Subcutaneous abdominal adipose tissue (tissue), 5 donors: ENCODE measurements around the gene ISCA2.

Experiments
- H3K27ac ChIP-seq: one replicate; pipeline ENCODE4 v1.7.0; 2013; ENCODE audit warnings: low read depth, mild to moderate bottlenecking, inconsistent platforms, low read length, moderate library complexity
- H3K27me3 ChIP-seq, 5 donors: one replicate each; pipeline ENCODE4 v1.7.0; 2013; ENCODE audit warnings: low read length in 5 of 5, inconsistent platforms in 1 of 5; ENCODE audit not compliant: control insufficient read depth in 5 of 5, insufficient read depth in 4 of 5
- H3K36me3 ChIP-seq, 5 donors: one replicate each; pipeline ENCODE4 v1.7.0; 2013; ENCODE audit warnings: low read length in 5 of 5; ENCODE audit not compliant: control insufficient read depth in 5 of 5, insufficient read depth in 5 of 5
- H3K4me1 ChIP-seq, 5 donors: one replicate each; pipeline ENCODE4 v1.7.0; 2013; ENCODE audit warnings: low read length in 5 of 5, mild to moderate bottlenecking in 3 of 5, moderate library complexity in 1 of 5; ENCODE audit not compliant: control insufficient read depth in 5 of 5, insufficient read depth in 5 of 5
- H3K4me3 ChIP-seq, 5 donors: one replicate each; pipeline ENCODE4 v1.7.0; 2013; ENCODE audit warnings: low read length in 5 of 5, low read depth in 1 of 5
- H3K9ac ChIP-seq, 5 donors: one replicate each; pipeline ENCODE4 v1.7.0; 2013; ENCODE audit warnings: low read length in 5 of 5, mild to moderate bottlenecking in 4 of 5, moderate library complexity in 3 of 5
- H3K9me3 ChIP-seq, 5 donors: one replicate each; pipeline ENCODE4 v1.7.0; 2013; ENCODE audit warnings: low read length in 5 of 5; ENCODE audit not compliant: control insufficient read depth in 5 of 5
- donor health status: healthy.
- donor health status: healthy.
- donor health status: healthy.
- donor health status: healthy.
- donor health status: healthy.

The ISCA2 gene

GRCh38 chr14:74524812-74525135 lies 31.2 kb downstream of the ISCA2 start:
- H3K36me3 ChIP-seq, result peaks cover 0 to 30% (median 19%) of the 10 kb centered on the region in 5 donors
- peaks cover 0 to 3% (median 0%) of the 10 kb centered on the region in 5 donors for H3K27me3 ChIP-seq
- H3K9ac ChIP-seq, result no peak overlapping the region
- peaks cover 0 to 19% (median 3%) of the 10 kb centered on the region in 5 donors for H3K4me1 ChIP-seq
- H3K4me3 ChIP-seq, result no peak overlapping the region
- no peak overlapping the region for H3K27ac ChIP-seq
- no peaks in the 10 kb centered on the region for H3K9me3 ChIP-seq

GRCh38 chr14:74525361-74525851 lies 31.8 kb downstream of the ISCA2 start:
- peaks cover 0 to 19% (median 3%) of the 10 kb centered on the region in 5 donors for H3K4me1 ChIP-seq
- H3K9me3 ChIP-seq, result no peaks in the 10 kb centered on the region
- peaks cover 0 to 3% (median 0%) of the 10 kb centered on the region in 5 donors for H3K27me3 ChIP-seq
- no peak overlapping the region for H3K9ac ChIP-seq
- no peak overlapping the region for H3K27ac ChIP-seq
- H3K4me3 ChIP-seq, result no peak overlapping the region
- peaks cover 0 to 30% (median 21%) of the 10 kb centered on the region in 5 donors for H3K36me3 ChIP-seq

GRCh38 chr14:74526854-74527585 lies 33.5 kb downstream of the ISCA2 start:
- Histone ChIP-seq H3K9ac (no peak overlapping the region), H3K27ac (no peak overlapping the region), H3K4me3 (no peak overlapping the region)

GRCh38 chr14:74527736-74528280 lies 34.2 kb downstream of the ISCA2 start:
- H3K9ac ChIP-seq, result no peak overlapping the region
- H3K27ac ChIP-seq, result no peak overlapping the region
- peaks cover 0 to 13% (median 7%) of the 10 kb centered on the region in 5 donors for H3K36me3 ChIP-seq
- H3K4me1 ChIP-seq, result peaks cover 0 to 25% (median 9%) of the 10 kb centered on the region in 5 donors
- peaks cover 0 to 3% (median 0%) of the 10 kb centered on the region in 5 donors for H3K27me3 ChIP-seq
- H3K4me3 ChIP-seq, result no peak overlapping the region
- H3K9me3 ChIP-seq, result no peaks in the 10 kb centered on the region

More at GRCh38 chr14:74526854-74527585, 33.5 kb downstream of the ISCA2 start:
- H3K27me3 ChIP-seq, result peaks cover 0 to 3% (median 0%) of the 10 kb centered on the region in 5 donors
- no peaks in the 10 kb centered on the region for H3K9me3 ChIP-seq
- peaks cover 0 to 21% (median 10%) of the 10 kb centered on the region in 5 donors for H3K36me3 ChIP-seq
- peaks cover 0 to 25% (median 9%) of the 10 kb centered on the region in 5 donors for H3K4me1 ChIP-seq

- peak overlapping the region in 1 of 5 donors; percentile 7 for H3K9ac ChIP-seq
- peaks cover 0 to 3% (median 0%) of the 10 kb centered on the region in 5 donors for H3K27me3 ChIP-seq
- H3K4me3 ChIP-seq, result no peak overlapping the region
- H3K36me3 ChIP-seq, result peaks cover 0 to 13% (median 6%) of the 10 kb centered on the region in 5 donors
- H3K4me1 ChIP-seq, result peaks cover 0 to 25% (median 9%) of the 10 kb centered on the region in 5 donors
- no peaks in the 10 kb centered on the region for H3K9me3 ChIP-seq
- H3K27ac ChIP-seq, result no peak overlapping the region
Measured at GRCh38 chr14:74528406-74528805, 34.8 kb downstream of the ISCA2 start.

- Histone ChIP-seq H3K4me1 (peaks cover 0 to 25% (median 9%) of the 10 kb centered on the region in 5 donors), H3K9ac (no peak overlapping the region), H3K4me3 (no peak overlapping the region), H3K36me3 (peaks cover 0 to 16% (median 6%) of the 10 kb centered on the region in 5 donors), H3K27me3 (peaks cover 0 to 2% (median 0%) of the 10 kb centered on the region in 5 donors), H3K9me3 (no peaks in the 10 kb centered on the region), H3K27ac (no peak overlapping the region)
Measured at GRCh38 chr14:74528886-74529285, 35.3 kb downstream of the ISCA2 start.

GRCh38 chr14:74531006-74531405 lies 37.4 kb downstream of the ISCA2 start:
- Histone ChIP-seq H3K36me3 (peaks cover 0 to 16% (median 6%) of the 10 kb centered on the region in 5 donors), H3K4me1 (peaks cover 0 to 9% (median 4%) of the 10 kb centered on the region in 5 donors), H3K9ac (no peak overlapping the region), H3K27me3 (peaks cover 0 to 2% (median 0%) of the 10 kb centered on the region in 5 donors), H3K9me3 (no peaks in the 10 kb centered on the region), H3K27ac (no peak overlapping the region), H3K4me3 (no peak overlapping the region)

- peaks cover 0 to 2% (median 0%) of the 10 kb centered on the region in 5 donors for H3K27me3 ChIP-seq
- H3K9ac ChIP-seq, result no peak overlapping the region
- H3K27ac ChIP-seq, result no peak overlapping the region
- H3K4me1 ChIP-seq, result peaks cover 0 to 9% (median 4%) of the 10 kb centered on the region in 5 donors
- H3K4me3 ChIP-seq, result no peak overlapping the region
- H3K36me3 ChIP-seq, result peaks cover 0 to 16% (median 6%) of the 10 kb centered on the region in 5 donors
- no peaks in the 10 kb centered on the region for H3K9me3 ChIP-seq
Measured at GRCh38 chr14:74531467-74531866, 37.9 kb downstream of the ISCA2 start.

GRCh38 chr14:74532246-74532645 lies 38.7 kb downstream of the ISCA2 start:
- Histone ChIP-seq H3K4me1 (peaks cover 0 to 9% (median 4%) of the 10 kb centered on the region in 5 donors), H3K9ac (no peak overlapping the region), H3K27ac (no peak overlapping the region), H3K27me3 (peaks cover 0 to under 1% (median 0%) of the 10 kb centered on the region in 5 donors), H3K9me3 (no peaks in the 10 kb centered on the region), H3K36me3 (peaks cover 0 to 16% (median 6%) of the 10 kb centered on the region in 5 donors), H3K4me3 (no peak overlapping the region)

- peaks cover 0 to 13% (median 5%) of the 10 kb centered on the region in 5 donors for H3K36me3 ChIP-seq
- no peak overlapping the region for H3K27ac ChIP-seq
- H3K9ac ChIP-seq, result no peak overlapping the region
- no peaks in the 10 kb centered on the region for H3K9me3 ChIP-seq
- H3K4me1 ChIP-seq, result peaks cover 0 to 14% (median 11%) of the 10 kb centered on the region in 5 donors
- H3K27me3 ChIP-seq, result no peaks in the 10 kb centered on the region
- H3K4me3 ChIP-seq, result no peak overlapping the region
Measured at GRCh38 chr14:74533576-74533975, 40.0 kb downstream of the ISCA2 start.
